HL-60/S4 treated with phorbol 12-myristate 13-acetate at 8.2 ng/mL for 4 days and 3 days (cell line): ENCODE measurements around the gene GPR137B.
"Not testable (repeated sequence)": the region's sequence is repeated elsewhere in the genome, so short reads cannot be mapped to it uniquely, and the experiment has no call there.

Experiments
- in situ Hi-C: fragments of 300-500 bp; cut with MboI; formaldehyde crosslinking; loops from 2 replicates; pipeline ENCODE4 v1.15.0; 2022; ENCODE audit warnings: low sequenced_read_pairs

GPR137B gene

GRCh38 chr1:236143104-236143948, 987 bp downstream of the GPR137B start:
- in situ Hi-C loops, result no loop called here

DNA sequence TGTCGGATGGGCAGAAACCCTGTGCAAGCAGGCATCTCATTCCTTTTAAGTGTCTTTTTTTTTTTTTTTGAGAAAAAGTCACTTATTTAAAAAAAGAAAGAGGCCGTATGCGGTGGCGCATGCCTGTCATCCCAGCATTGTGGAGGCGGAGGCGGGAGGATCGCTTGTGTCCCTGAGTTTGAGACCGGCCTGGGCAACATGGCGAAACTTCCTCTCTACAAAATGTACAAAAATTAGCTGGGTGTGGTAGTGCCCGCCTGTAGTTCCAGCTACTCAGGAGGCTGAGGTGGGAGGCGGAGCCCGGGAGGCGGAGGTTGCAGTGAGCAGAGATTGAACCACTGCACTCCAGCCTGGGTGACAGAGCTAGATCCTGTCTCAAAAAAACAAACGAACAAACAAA, 1.7 kb downstream of the GPR137B start:
- in situ Hi-C loops, result no loop called here

DNA sequence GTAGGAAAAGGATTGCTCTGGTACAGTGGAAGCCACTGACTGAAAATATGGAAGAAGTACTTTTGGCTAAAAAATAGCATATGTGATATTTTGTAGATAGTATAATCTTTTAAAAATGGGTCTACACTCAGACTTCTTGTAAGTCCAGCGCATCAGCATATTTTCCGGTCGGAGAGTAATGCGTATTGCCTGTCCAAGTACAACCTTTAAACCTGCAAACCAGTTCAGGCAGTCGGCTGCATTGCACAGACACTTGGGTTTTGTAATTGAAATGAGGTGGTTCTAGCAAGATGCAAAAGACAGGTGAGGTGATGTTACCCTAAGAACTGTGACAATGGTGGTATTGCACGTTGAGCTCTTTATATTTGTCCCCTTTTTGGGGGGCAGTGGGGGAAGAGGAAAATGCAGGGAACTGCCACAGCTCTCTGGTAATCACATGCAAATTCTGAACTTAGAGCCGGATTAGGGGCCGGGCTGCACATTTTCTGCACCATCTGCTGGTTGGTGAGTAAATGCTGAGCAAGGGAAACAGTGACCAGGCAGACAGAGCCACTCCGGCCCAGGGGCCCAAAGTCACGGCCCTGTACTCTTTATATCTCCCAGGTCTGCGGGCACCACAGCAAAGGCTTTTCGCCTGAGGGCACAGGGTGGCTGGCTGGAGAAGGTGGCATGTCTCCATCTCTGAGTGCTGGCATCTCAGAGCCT, 2.3 kb downstream of the GPR137B start:
- in situ Hi-C loops, result no loop called here

GRCh38 chr1:236147068-236147467, 4.7 kb downstream of the GPR137B start:
- in situ Hi-C loops, result no loop called here

DNA sequence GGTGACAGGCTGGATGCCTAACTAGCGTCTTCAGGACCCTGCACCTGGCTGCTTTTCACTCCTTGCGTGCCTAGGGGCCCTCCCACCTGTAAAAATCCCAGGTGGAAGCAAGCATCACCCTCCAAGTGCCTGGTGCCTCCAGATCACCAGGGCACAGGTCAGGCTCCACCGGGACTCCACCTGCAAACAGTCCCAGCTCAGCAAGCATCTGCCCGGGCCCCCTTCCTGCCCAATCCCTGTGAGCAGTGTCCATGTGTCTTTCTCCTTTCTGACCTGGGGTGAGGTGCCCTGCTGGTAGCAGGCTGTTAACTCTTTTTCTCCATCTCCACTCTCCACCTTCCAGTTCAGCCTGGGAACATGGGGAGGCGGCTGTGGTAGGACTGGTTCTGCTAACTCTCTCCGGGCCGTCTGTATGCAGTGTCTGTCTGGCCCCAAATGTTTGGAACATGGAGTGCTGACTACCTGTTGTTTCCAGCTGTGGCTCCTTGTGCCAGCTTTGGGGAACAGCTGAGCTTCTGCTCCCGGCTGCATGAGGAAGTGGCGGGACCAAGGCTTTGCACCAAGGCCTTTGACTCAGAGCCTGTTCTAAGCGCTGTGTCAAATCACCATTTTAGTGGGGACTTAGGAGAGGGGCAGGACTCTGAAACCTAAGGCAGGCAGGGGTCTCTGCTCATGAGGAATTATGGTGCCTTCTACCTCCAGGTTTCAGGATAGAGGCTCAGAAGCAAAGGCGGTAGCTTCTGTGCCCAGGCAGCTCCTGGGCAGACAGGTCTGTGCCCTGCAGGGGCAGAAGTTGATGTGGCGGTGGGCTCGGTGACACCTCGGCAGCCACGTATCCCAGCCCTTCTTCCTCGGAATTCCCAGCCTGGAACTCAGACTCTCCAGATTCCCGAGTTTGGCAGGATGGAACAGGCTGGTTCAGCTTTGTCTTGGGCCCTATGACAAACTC, 5.5 kb downstream of the GPR137B start:
- in situ Hi-C loops, result no loop called here

DNA sequence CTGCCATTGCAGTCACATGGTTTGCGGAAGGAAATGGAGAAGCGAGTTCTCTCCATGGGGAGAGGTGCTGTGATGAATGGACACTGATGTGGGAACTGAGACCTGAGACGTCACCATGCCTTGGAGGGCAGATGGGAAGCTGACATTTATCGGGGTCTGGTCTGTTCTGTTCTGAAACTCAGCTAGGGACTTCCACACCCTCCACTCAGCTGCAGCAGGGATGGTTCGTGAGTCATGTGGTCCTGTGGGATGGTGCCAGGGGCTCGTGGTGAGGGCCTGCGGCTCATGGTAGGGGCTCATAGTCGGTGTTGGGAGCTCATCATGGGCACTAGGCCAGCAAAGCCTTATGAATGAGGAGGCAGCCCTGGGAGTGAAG, 6.1 kb downstream of the GPR137B start:
- in situ Hi-C loops, result no loop called here

DNA sequence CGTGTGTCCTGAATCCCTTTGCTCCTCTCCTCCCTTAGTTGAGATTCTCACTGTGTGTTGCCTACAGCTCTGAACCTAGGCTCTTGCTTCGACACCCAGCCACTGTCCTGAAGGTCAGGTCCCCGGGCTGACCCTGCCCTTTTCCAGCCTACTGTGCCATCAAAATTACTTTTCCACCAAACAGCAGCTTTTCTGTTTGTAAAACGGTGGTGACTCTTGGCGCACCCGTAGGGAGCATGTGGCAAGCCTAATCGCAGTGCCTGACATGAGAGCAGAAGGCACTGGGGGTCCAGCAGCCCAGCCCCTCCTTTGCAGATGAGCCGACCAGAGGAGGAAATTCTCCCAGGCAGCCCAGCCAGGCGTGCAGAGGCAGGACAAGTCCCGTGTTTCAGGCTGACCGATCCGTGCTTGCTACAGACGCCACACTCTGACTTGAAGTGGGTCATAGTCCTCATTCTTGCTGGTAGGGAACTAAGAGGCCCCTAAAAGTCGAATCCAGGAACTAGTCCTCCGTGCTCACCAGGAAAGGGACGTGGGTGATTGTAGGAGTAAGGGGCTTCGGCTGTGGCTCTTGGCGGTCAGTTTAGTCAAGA, 6.8 kb downstream of the GPR137B start:
- in situ Hi-C loops, result no loop called here

- in situ Hi-C loops, result no loop called here
Measured at GRCh38 chr1:236149696-236150228, 7.4 kb downstream of the GPR137B start.

DNA sequence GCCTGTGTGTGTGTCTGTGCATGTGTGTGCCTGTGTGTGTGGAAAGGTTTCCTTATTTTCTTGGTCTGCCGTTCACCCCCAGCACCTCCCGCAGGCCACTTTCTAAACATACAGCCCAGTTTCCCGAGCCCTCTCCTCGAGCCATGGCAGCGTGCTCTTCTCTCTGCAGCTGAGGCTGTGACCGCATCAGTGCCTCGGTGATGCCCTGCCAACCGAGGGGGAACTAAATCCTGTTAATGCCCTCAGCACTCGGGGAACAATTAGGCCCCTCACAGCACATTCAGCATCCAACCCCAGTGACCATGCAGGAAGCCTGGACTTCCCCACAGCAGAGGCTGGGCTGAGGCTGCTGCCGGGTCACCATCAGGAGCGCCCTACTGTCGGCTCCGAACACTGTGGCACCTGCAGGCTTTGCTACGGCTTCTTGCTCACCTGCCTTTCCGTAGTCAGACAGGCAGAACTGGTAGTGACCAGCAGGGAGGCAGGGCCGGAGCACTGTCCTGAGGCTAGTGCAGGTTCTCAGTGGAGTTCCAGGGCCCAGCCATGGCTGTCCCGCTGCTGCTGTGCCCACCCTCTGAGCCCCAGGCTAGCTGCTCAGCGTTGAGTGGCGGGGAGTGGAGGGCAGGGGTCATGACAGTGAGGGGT, 8.1 kb downstream of the GPR137B start:
- in situ Hi-C loops, result no loop called here

DNA sequence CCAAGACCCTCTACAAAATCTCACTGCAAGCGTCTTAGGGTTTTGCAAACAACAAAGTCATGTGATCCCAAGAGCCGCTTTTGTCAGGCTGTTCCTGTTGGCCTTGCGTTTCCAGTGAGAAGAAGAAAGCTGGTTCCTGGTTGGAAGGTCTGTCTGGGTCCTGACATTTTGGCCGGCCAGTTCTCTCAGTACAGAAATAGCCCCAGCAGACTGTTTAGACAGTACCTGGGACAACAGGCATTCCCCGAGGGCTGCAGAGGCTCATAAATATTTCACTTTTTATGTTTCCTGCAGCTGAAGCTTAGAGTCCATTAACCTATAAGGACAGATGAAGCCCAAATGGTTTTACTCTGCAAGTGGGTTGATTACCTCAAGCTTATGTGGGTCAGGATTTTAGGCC, 8.6 kb downstream of the GPR137B start:
- in situ Hi-C loops, result no loop called here

DNA sequence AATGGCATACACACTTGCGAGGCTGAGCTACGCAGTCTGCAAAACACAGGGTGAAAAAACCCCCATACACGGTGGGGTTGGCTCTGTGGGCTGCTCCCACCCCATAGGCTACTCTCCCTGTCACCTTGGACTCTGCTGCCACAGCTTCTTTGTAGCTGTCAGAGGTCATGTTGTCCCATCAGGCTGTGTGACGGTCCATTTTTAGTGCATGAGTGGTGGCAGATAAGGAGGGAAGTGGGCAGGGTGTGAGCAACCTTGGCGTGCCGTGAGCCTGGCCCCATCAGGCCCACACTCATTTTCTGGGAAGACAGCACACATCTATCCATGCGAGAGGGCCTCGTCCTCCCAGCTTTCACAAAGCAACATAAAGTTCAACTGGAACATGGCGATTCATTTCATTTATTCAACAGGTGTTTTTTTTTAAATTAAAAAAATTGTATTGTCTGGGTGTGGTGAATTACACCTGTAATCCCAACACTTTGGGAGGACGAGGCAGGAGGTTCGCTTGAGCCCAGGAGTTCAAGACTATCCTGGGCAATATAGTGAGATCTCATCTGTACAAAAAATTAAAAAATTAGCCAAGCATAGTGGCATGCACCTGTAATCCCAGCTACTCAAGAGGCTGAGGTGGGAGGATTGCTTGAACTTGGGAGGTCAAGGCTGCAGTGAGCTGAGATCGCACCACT, 9.5 kb downstream of the GPR137B start:
- in situ Hi-C loops, result no loop called here

DNA sequence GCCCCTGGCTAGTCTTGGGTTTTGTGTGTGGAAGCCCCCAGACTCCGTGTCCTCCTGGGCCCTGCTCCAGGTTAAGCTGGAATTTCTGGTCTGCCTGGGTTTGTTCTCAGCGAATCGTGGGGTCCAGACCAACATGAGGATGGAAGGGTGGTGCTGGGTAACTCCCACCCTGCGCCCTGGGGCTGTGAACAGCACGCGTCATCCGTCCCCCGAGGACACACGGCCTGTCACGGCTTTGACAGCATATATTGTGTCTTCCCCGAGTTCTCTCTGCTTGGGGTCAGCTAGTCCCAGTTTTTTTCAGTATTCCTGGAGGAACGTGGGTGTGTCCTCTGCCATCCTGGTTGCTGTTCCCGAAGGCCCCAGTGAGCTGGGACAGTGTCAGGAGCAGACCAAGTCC, 11.8 kb downstream of the GPR137B start:
- in situ Hi-C loops, result no loop called here

GRCh38 chr1:236154671-236155398, 12.5 kb downstream of the GPR137B start:
- in situ Hi-C loops, result no loop called here

DNA sequence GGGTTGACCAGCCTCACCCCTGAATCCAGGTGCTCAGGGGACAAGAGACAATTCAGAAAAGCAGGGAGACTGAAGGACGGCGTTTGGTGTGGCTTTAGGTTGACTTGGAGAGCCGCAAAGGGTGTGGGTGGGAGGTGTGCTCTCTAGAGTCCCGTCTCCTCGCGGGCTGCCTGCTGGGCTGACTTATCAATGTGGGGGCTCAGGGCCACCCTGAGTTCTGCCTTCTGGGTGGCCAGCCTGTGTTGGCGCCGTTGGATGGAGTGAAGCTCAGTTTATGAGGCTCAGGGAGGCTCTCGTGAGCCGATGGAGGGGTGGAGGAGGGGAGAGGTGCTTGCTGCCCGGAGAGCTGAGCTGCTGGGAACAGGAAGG, 13.0 kb downstream of the GPR137B start:
- in situ Hi-C loops, result no loop called here

- in situ Hi-C loops, result no loop called here
Measured at GRCh38 chr1:236155841-236156503, 13.6 kb downstream of the GPR137B start.

- in situ Hi-C loops, result no loop called here
Measured at GRCh38 chr1:236156512-236157208, 14.3 kb downstream of the GPR137B start.

DNA sequence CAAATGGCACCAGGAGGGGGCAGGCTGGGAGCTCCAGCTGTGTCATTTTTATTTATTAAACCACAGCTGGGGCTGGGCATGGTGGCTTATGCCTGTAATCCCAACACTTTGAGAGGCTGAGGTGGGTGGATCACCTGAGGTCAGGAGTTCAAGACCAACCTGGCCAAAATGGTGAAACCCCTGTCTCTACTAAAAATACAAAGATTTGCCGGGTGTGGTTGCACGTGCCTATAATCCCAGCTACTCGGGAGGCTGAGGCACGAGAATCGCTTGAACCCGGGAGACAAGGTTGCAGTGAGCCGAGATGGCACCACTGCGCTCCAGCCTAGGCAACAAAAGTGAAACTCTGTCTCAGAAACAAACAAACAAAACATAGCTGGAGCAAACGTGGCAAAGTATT, 15.7 kb downstream of the GPR137B start:
- in situ Hi-C loops, result not testable (repeated sequence)

GRCh38 chr1:236158719-236159118, 16.4 kb downstream of the GPR137B start:
- in situ Hi-C loops, result no loop called here
